BJ (cell line): ENCODE measurements around the gene SYNCRIP. TPM values are rescaled to one million over a fixed set of nuclear protein-coding genes. Genes with fewer than 3 reads are reported as not detected.
A peak's percentile ranks its signal among the peaks of the same experiment; 100 is the strongest.
"Not testable (repeated sequence)": the region's sequence is repeated elsewhere in the genome, so short reads cannot be mapped to it uniquely, and the experiment has no call there.

Experiments
- CTCF ChIA-PET: fragments of 350-600 bp; formaldehyde crosslinking; extraction: SDS; loops from one replicate; lab custom pipeline; 2021; ENCODE audit warnings: antibody characterized with exemption, inconsistent platforms; lab: Yijun Ruan, JAX
- POLR2A ChIA-PET: fragments of 300-600 bp; sonication (Branson Sonifier 250); formaldehyde crosslinking; extraction: SDS; loops from one replicate; lab custom pipeline; 2021; ENCODE audit warnings: antibody characterized with exemption; lab: Charles Lee
- DNase-seq: peaks from one replicate; pipeline ENCODE4 v3.0.0-alpha.2; 2011; ENCODE audit warnings: low read depth
- H3K27me3 ChIP-seq: 2 replicates; pipeline ENCODE4 v1.6.0; 2011; ENCODE audit warnings: low read length; ENCODE audit not compliant: control insufficient read depth, insufficient read depth
- H3K36me3 ChIP-seq: 2 replicates; pipeline ENCODE4 v1.5.1; 2011; ENCODE audit warnings: low read length; ENCODE audit not compliant: control insufficient read depth, insufficient read depth
- H3K4me3 ChIP-seq: 2 replicates; pipeline ENCODE4 v1.5.1; 2011; ENCODE audit warnings: low read depth, mild to moderate bottlenecking, control low read depth, low read length
- CTCF ChIP-seq: IDR thresholded peaks from 2 replicates; pipeline ENCODE4 v1.5.1; 2011; ENCODE audit warnings: low read depth, mild to moderate bottlenecking, control low read depth, inconsistent platforms, low read length, moderate library complexity; ENCODE audit not compliant: insufficient read depth
- polyA plus RNA-seq: library from polyadenylated mRNA; depleted of rRNA; stranded (reverse); fragments of >200 nt; gene quantifications from 2 replicates; pipeline ENCODE4 v1.2.3, GENCODE V29; 2011

SYNCRIP gene
- polyA plus RNA-seq, 1 experiment: 7.6 TPM

DNA sequence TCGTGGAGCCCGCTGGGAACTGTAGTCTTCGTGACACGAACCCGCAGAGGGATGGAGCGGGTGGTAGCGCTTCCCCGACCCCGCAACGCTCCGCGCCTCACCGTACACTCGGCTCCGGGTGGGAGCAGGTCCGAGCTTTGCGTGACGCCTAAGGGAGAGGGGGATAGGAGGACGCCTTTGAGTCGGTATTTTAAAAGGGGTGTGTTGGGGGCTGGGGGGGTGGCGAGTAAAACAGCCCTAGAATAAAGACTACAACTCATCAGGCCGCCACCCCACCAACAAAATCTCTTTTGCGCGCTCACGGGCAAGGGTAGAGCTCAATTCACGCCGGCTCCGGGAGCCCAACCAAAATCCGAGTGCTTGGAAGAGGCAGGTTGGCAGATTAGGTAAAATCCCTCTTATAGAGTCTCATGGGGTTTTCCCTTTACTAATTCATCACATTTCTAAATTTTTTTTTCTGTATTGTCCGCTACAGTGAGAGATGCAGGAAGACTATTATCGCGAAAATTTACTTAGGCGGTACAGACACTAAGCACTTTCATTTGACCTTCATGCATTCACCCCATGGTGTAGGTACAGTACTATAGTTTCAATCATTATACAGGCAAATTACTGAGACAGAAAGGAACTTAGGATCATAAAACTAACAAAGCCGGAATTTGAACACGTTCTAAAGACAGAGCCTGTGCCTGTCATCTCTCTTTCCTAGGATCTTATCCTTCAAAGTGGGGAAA, 48.3 kb downstream of the SYNCRIP start:
- ChIA-PET CTCF (interaction anchor here (0.9 to 1.1 kb wide), 2 partner anchors 16 to 18 kb away, joined by 3 read pairs; no protein-coding TSS in a partner anchor), POLR2A (interaction anchor here (0.6 to 1.8 kb wide), 2 partner anchors 84 to 1079 kb away, joined by 3 to 7 read pairs; no protein-coding TSS in a partner anchor)
- DNase-seq: no peak
- Histone ChIP-seq H3K27me3 (no peaks in the 10 kb centered on the region), H3K4me3 (peak overlapping the region; percentile 86), H3K36me3 (no peaks in the 10 kb centered on the region)
- TF ChIP-seq CTCF: no peak

DNA sequence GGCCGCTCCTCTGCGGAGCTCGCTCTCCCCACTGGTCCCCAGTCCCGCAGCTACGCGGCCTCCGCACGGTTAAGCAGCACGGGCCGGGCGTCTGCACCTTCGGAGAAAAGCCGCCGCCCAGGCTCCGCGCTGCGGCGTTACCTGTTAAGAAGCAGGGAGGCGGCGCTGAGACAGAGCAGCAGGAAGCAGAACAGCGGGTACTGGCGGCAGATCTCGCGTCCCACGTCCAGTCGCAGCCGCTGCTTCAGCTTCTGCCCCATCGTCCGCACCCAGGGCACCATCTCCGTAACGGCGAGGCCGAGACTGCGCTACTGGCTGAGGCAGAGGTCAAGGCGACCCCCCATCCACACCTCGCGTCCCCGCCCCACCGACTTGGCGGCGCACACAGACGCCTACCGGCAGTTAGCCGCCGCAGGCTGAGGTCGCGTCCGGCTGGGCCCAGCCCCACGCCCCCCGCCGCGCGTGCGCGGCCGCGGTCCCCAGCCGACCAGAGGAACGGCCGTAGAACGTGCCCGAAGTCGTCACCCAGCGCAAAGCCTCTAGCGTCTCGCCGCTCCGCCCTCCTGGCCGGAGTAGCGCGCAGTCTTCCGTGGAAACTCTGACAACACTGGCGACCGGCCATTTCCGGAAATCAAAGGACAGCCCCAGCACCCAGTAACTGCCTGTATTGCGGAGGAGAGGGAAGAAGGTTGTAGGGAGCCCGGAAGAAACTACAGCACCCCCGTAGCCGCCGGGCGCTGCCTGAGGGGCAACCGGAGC, 49.1 kb downstream of the SYNCRIP start, which contains the start of gene SNX14:
SNX14 (minus strand) TSS at position 421 of the 759 bp plus-strand sequence; CDS start at position 281, 140 bp downstream.
- CTCF ChIA-PET: interaction anchor here (0.6 to 1.1 kb wide), 4 partner anchors 17 to 239 kb away, joined by 3 read pairs; no protein-coding TSS in a partner anchor
- Histone ChIP-seq H3K4me3 (peak within 1 kb of the TSS; percentile 86), H3K27me3 (no peaks in the 10 kb centered on the region), H3K36me3 (no peaks in the 10 kb centered on the region)
- DNase-seq: peak; percentile 78
- POLR2A ChIA-PET: interaction anchor here (0.6 to 1.8 kb wide), 3 partner anchors 51 to 830 kb away, joined by 5 to 7 read pairs (median 6); no protein-coding TSS in a partner anchor
- peak; percentile 15; the same call in 1 of the 2 replicates for TF ChIP-seq CTCF

- peak overlapping the region; percentile 86; the same call in 1 of the 2 replicates for H3K4me3 ChIP-seq
- no peak for TF ChIP-seq CTCF
- ChIA-PET CTCF (no interaction called here), POLR2A (no interaction called here)
- H3K27me3 ChIP-seq: no peaks in the 10 kb centered on the region
- DNase-seq: no peak
- peaks cover 2% of the 10 kb centered on the region for H3K36me3 ChIP-seq
These were observed 50.7 kb downstream of the SYNCRIP start for GRCh38 chr6:85592033-85592432.

DNA sequence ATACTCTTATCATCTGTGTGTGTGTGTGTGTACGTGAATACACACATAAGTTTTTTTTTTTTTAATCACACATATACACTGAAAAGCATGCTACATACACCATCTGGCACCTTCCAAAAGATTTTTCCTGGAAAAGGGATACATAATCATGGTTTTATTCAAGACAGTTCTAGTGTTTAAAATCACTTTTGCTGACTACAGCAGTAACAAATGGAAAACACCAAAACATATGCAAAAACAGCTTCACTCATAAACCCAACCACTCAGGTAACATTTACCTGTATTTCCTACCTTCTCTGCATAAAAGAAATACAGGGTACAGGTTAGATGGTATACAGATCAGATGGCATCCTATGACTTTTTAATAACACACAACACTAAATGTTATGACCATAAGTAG, 51.5 kb downstream of the SYNCRIP start:
- POLR2A ChIA-PET: no interaction called here
- Histone ChIP-seq H3K4me3 (no peak overlapping the region), H3K27me3 (no peaks in the 10 kb centered on the region), H3K36me3 (peaks cover 2% of the 10 kb centered on the region)
- DNase-seq: no peak
- CTCF ChIA-PET: no interaction called here
- no peak for TF ChIP-seq CTCF

DNA sequence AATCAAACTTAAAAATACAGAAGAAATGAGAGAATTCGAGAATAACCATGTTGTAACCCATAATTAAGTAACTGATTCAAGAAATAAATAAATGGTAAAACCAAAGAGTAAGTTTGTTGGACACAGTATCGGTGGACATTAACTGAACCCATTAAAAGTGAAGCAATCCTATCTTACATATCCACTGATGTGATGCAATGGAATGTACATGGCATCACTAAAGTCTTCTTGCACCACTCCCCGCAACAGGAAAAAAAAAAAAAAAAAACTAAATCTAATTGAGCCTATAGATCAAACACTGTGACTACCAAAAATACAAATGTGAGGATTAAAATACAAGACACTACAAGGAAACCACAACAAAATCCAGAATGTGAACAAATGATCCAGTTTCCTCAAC, 56.9 kb downstream of the SYNCRIP start:
- POLR2A ChIA-PET: no interaction called here
- CTCF ChIA-PET: interaction anchor here (0.9 kb wide), 1 partner anchor 103 kb away, joined by 3 read pairs; no protein-coding TSS in a partner anchor
- H3K27me3 ChIP-seq: no peaks in the 10 kb centered on the region
- no peak for TF ChIP-seq CTCF
- peaks cover 2% of the 10 kb centered on the region for H3K36me3 ChIP-seq
- H3K4me3 ChIP-seq: no peak overlapping the region
- DNase-seq: no peak

GRCh38 chr6:85582832-85583231, 59.9 kb downstream of the SYNCRIP start:
- H3K27me3 ChIP-seq, DNase-seq, H3K4me3 ChIP-seq, POLR2A ChIA-PET, H3K36me3 ChIP-seq, CTCF ChIA-PET: not testable (repeated sequence)
